ENCODE results near the gene UBXN6.

GRCh38 chr19:4415352-4415751 is 42.2 kb downstream of the UBXN6 start:
- TF ChIP-seq CTCF (IDR thresholded peaks at IDR 0.05) (no peak), POLR2AphosphoS5 (IDR thresholded peaks at IDR 0.05) (no peak)
